ENCODE data around the gene PLEKHG5. TPM values are rescaled to one million over a fixed set of nuclear protein-coding genes. Genes with fewer than 3 reads are reported as not detected.
"Not testable (repeated sequence)": the region's sequence is repeated elsewhere in the genome, so short reads cannot be mapped to it uniquely, and the experiment has no call there.

PLEKHG5 gene
- total RNA-seq, 2 experiments from 2014 or later = 4.7 to 5.0 TPM

DNA sequence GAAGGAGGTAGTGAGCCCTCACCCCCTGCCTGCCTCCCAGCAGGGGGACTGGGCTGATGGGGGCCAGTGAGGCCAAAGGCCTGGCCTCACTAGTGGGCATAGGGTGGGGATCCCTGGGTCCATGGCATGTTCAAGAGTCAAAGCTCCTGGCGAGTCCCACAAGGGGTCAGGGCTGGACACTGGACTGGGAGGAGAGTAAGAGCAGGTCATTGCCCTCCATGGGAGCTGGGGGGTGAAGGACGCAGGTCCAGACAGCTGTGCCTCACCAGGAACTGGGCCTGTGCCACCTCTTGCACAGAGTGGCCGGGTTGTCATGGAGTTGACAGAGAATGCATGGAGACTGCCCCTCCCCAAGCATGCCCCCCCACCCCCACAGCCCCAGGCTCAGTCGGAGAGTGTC, 45.5 kb downstream of the PLEKHG5 start:
- H3K4me3 Mint-ChIP-seq; H3K27ac Mint-ChIP-seq; ATAC-seq (ENCODE audit: low read depth); H3K9me3 Mint-ChIP-seq; DNase-seq; H3K36me3 Mint-ChIP-seq; H3K4me1 Mint-ChIP-seq: not testable (repeated sequence)
- H3K27me3 Mint-ChIP-seq = peaks cover 53% of the 10 kb centered on the region
- POLR2A ChIA-PET = interaction anchor here (0.7 kb wide), 1 partner anchor 20 kb away, joined by 3 read pairs; the partner anchor contains the start of gene TNFRSF25

GRCh38 chr1:6445062-6445763, 46.3 kb downstream of the PLEKHG5 start:
- no peak overlapping the region for H3K27ac Mint-ChIP-seq
- POLR2A ChIA-PET = no interaction called here
- H3K9me3 Mint-ChIP-seq = no peaks in the 10 kb centered on the region
- ATAC-seq (ENCODE audit: low read depth) = peak; percentile 13
- peaks cover 9% of the 10 kb centered on the region for H3K4me1 Mint-ChIP-seq
- no peak overlapping the region for H3K4me3 Mint-ChIP-seq
- peaks cover 47% of the 10 kb centered on the region for H3K27me3 Mint-ChIP-seq
- no peak for DNase-seq
- H3K36me3 Mint-ChIP-seq = no peaks in the 10 kb centered on the region

GRCh38 chr1:6444377-6444776, 47.1 kb downstream of the PLEKHG5 start:
- POLR2A ChIA-PET = no interaction called here
- no peak for DNase-seq
- ATAC-seq (ENCODE audit: low read depth) = no peak
- H3K4me3 Mint-ChIP-seq = no peak overlapping the region
- no peaks in the 10 kb centered on the region for H3K36me3 Mint-ChIP-seq
- H3K4me1 Mint-ChIP-seq = peaks cover 6% of the 10 kb centered on the region
- H3K27ac Mint-ChIP-seq = no peak overlapping the region
- H3K9me3 Mint-ChIP-seq = no peaks in the 10 kb centered on the region
- H3K27me3 Mint-ChIP-seq = peaks cover 45% of the 10 kb centered on the region

GRCh38 chr1:6443339-6444115, 47.9 kb downstream of the PLEKHG5 start:
- H3K36me3 Mint-ChIP-seq = no peaks in the 10 kb centered on the region
- POLR2A ChIA-PET = no interaction called here
- no peaks in the 10 kb centered on the region for H3K9me3 Mint-ChIP-seq
- no peak overlapping the region for H3K27ac Mint-ChIP-seq
- peaks cover 45% of the 10 kb centered on the region for H3K27me3 Mint-ChIP-seq
- no peak overlapping the region for H3K4me3 Mint-ChIP-seq
- ATAC-seq (ENCODE audit: low read depth) (no peak), DNase-seq (no peak)
- H3K4me1 Mint-ChIP-seq = peaks cover 6% of the 10 kb centered on the region

- Mint-ChIP-seq H3K9me3 (no peaks in the 10 kb centered on the region), H3K27ac (no peak overlapping the region), H3K36me3 (no peaks in the 10 kb centered on the region), H3K4me3 (no peak overlapping the region), H3K27me3 (peaks cover 45% of the 10 kb centered on the region), H3K4me1 (peaks cover 6% of the 10 kb centered on the region)
- POLR2A ChIA-PET = no interaction called here
- ATAC-seq (ENCODE audit: low read depth) (no peak), DNase-seq (no peak)
These were observed 49.9 kb downstream of the PLEKHG5 start for GRCh38 chr1:6441586-6441985.

DNA sequence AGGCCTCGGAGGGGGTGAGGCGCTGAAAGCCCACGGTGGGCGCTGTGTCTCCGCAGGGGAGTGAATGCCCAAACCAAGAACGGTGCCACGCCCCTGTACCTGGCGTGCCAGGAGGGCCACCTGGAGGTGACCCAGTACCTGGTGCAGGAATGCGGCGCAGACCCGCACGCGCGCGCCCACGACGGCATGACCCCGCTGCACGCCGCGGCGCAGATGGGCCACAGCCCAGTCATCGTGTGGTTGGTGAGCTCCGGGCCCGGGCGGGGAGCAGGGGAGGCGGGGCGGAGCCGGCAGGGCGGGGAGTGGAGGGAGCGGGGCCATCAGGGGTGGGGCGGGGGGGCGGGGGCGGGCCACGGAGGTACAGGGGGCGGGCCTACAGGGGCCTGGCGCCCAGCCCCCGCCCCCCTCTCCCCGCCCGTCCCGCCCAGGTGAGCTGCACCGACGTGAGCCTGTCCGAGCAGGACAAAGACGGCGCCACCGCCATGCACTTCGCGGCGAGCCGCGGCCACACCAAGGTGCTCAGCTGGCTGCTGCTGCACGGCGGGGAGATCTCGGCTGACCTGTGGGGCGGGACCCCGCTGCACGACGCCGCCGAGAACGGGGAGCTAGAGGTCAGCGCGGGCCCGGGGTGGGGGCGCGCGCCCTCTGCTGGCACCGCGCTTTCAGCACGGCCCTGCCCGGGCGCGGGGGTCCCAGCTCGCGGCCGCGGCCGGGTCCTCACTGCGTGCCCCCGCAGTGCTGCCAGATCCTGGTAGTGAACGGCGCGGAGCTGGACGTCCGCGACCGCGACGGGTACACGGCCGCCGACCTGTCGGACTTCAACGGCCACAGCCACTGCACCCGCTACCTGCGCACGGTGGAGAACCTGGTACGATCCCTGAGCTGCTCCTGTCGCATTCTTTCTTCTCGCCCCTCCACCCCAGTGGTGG, 51.0 kb downstream of the PLEKHG5 start:
- POLR2A ChIA-PET = interaction anchor here (0.6 to 0.8 kb wide), 2 partner anchors 19 to 24 kb away, joined by 3 to 5 read pairs; no protein-coding TSS in a partner anchor
- H3K4me3 Mint-ChIP-seq = no peak overlapping the region

DNA sequence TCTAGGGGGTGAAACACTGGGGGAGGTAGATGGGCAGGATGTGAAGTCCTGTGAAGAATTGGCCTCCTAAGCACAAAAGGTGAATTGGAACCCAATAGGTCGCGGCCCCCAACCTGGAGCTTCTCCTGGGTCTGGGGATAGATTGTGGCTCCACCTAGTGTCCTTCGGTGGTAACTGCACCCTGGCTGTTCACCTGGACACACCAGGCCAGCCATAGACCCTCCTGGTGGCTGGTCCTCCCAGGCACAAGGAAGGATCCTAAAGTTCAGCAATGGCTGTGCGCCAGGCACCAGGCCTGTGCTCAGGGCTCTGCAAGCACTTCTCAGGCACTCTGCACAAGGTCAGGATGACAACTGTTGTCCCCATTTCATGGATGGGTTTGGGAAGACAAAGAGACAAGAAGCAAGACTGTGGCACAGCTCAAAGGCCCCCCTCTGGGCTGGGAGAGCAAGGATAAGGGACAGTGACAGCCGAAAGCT, 53.4 kb downstream of the PLEKHG5 start:
- H3K4me3 Mint-ChIP-seq = no peak overlapping the region
- H3K36me3 Mint-ChIP-seq = no peaks in the 10 kb centered on the region
- peak; percentile 60 for ATAC-seq (ENCODE audit: low read depth)
- peak; percentile 74 for DNase-seq
- POLR2A ChIA-PET = interaction anchor here (0.5 kb wide), 1 partner anchor 20 kb away, joined by 4 read pairs; no protein-coding TSS in a partner anchor
- no peaks in the 10 kb centered on the region for H3K9me3 Mint-ChIP-seq
- no peak overlapping the region for H3K27ac Mint-ChIP-seq
- H3K4me1 Mint-ChIP-seq = peaks cover 3% of the 10 kb centered on the region
- peaks cover 35% of the 10 kb centered on the region for H3K27me3 Mint-ChIP-seq

More for the DNA sequence above, 51.0 kb downstream of the PLEKHG5 start:
- no peak overlapping the region for H3K27ac Mint-ChIP-seq
- ATAC-seq (ENCODE audit: low read depth) = peak; percentile 81
- no peaks in the 10 kb centered on the region for H3K9me3 Mint-ChIP-seq
- no peaks in the 10 kb centered on the region for H3K36me3 Mint-ChIP-seq
- peaks cover 38% of the 10 kb centered on the region for H3K27me3 Mint-ChIP-seq
- peaks cover 6% of the 10 kb centered on the region for H3K4me1 Mint-ChIP-seq
- DNase-seq = peak; percentile 79

DNA sequence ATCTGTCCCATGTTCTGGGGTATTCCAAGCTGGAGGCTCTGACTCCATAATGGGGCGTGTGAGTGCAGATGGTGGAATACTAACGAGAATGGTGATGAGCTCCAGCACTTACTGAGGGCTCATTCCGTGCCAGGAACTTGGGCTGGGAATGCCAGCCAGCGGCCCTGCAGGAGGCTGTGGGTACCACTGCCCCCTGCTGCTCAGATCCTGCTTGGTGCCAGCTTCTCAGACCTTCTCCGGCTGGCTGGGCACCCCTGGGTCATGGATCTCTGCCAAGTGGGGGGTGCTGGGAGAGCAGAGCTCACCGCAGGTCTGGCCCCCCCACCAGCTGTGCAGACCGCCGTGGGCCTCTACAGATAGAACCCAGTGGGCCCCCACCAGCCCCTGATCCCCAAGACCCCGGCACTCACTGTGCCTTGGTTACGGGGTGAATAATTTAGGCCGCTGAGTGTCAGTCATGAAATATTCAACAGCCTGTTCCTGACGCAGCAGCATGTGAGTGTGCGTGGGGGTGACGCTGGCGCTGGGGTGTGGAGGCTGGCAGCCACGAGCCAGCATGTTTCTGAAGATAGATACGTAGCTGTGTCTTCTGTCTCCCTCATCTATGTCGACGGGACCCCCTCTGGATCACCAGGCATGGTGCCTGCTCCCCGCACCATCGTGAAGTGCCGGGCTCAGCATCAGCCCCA, 54.3 kb downstream of the PLEKHG5 start:
- H3K36me3 Mint-ChIP-seq; POLR2A ChIA-PET; H3K27ac Mint-ChIP-seq; ATAC-seq (ENCODE audit: low read depth); DNase-seq; H3K9me3 Mint-ChIP-seq; H3K4me3 Mint-ChIP-seq; H3K4me1 Mint-ChIP-seq: not testable (repeated sequence)
- H3K27me3 Mint-ChIP-seq = peaks cover 35% of the 10 kb centered on the region

DNA sequence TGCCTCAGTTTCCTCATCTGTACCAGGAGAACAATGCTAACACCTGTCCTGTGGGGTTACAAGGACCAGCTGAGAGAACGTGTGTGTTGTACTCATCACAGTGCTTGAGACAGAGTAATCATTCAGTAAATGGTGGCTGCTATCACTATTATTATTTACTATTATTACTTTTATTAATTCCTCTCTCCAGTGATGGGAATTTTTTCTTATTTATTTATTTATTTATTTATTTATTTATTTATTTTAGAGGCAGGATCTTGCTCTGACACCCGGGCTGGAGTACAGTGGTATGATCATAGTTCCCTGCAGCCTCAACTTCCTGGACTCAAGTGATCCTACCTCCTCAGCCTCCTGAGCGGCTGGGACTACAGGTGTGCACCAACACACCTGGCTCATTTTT, 55.2 kb downstream of the PLEKHG5 start:
- DNase-seq; H3K4me3 Mint-ChIP-seq; H3K27ac Mint-ChIP-seq; POLR2A ChIA-PET; H3K9me3 Mint-ChIP-seq; H3K36me3 Mint-ChIP-seq; H3K4me1 Mint-ChIP-seq; ATAC-seq (ENCODE audit: low read depth): not testable (repeated sequence)
- H3K27me3 Mint-ChIP-seq = peaks cover 28% of the 10 kb centered on the region

- H3K27ac Mint-ChIP-seq = no peak overlapping the region
- no peaks in the 10 kb centered on the region for H3K36me3 Mint-ChIP-seq
- H3K27me3 Mint-ChIP-seq = peaks cover 26% of the 10 kb centered on the region
- H3K4me1 Mint-ChIP-seq = no peaks in the 10 kb centered on the region
- no peak overlapping the region for H3K4me3 Mint-ChIP-seq
- POLR2A ChIA-PET = no interaction called here
- H3K9me3 Mint-ChIP-seq = no peaks in the 10 kb centered on the region
- ATAC-seq (ENCODE audit: low read depth) (no peak), DNase-seq (no peak)
These were observed 55.9 kb downstream of the PLEKHG5 start for GRCh38 chr1:6435547-6435946.

- Mint-ChIP-seq H3K36me3 (no peaks in the 10 kb centered on the region), H3K27ac (no peak overlapping the region), H3K27me3 (peaks cover 30% of the 10 kb centered on the region), H3K4me3 (no peak overlapping the region), H3K4me1 (no peaks in the 10 kb centered on the region), H3K9me3 (no peaks in the 10 kb centered on the region)
- POLR2A ChIA-PET = no interaction called here
- DNase-seq (no peak), ATAC-seq (ENCODE audit: low read depth) (no peak)
These were observed 56.3 kb downstream of the PLEKHG5 start for GRCh38 chr1:6435129-6435528.

DNA sequence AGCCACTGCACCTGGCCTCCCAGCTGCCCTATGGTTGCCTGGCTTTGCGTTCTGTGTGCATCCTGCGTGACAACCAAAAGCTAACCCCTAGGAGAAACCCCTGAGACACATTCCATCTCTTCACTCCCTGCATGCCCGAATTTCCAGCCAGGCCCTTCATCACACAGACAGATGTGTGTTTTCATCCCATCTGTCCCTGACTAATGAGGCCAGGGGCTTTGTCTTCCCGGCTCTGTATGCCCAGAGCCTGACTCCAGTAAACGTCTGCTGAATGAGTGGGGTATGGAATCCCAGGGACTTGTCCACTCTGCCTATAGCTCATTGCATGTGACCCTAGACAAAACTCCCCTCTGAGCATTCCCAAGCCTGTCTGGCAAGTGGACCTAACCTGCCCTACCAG, 57.3 kb downstream of the PLEKHG5 start:
- H3K4me1 Mint-ChIP-seq = no peaks in the 10 kb centered on the region
- peaks cover 24% of the 10 kb centered on the region for H3K27me3 Mint-ChIP-seq
- H3K36me3 Mint-ChIP-seq = no peaks in the 10 kb centered on the region
- no peaks in the 10 kb centered on the region for H3K9me3 Mint-ChIP-seq
- no peak overlapping the region for H3K27ac Mint-ChIP-seq
- H3K4me3 Mint-ChIP-seq = no peak overlapping the region
- POLR2A ChIA-PET = no interaction called here
- ATAC-seq (ENCODE audit: low read depth) = no peak
- no peak for DNase-seq

Measured in activated naive CD8-positive, alpha-beta T cell treated with anti-CD3 and anti-CD28 coated beads, Interleukin-2, amount 10 ng/mL, durations not matched to agents 7 days and 5 days (primary cell).